ENCODE results near the gene MKRN3.
"Not testable (repeated sequence)": the region's sequence is repeated elsewhere in the genome, so short reads cannot be mapped to it uniquely, and the experiment has no call there.

DNA sequence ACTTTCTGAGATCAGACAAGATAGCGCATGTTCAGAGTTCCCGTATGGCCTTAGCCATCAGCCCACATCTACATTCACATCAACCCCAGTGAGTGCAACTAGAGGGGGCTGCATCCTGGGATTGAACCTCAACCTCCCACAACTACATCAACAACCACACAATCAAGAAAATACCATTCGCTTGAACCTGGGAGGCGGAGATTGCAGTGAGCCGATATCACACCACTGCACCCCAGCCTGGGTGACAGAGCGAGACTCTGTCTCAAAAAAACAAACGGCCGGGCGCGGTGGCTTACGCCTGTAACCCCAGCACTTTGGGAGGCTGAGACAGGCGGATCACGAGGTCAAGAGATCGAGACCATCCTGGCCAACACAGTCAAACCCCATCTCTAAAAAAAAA is 31.8 kb downstream of the MKRN3 start:
- TF ChIP-seq, protein P1, sequence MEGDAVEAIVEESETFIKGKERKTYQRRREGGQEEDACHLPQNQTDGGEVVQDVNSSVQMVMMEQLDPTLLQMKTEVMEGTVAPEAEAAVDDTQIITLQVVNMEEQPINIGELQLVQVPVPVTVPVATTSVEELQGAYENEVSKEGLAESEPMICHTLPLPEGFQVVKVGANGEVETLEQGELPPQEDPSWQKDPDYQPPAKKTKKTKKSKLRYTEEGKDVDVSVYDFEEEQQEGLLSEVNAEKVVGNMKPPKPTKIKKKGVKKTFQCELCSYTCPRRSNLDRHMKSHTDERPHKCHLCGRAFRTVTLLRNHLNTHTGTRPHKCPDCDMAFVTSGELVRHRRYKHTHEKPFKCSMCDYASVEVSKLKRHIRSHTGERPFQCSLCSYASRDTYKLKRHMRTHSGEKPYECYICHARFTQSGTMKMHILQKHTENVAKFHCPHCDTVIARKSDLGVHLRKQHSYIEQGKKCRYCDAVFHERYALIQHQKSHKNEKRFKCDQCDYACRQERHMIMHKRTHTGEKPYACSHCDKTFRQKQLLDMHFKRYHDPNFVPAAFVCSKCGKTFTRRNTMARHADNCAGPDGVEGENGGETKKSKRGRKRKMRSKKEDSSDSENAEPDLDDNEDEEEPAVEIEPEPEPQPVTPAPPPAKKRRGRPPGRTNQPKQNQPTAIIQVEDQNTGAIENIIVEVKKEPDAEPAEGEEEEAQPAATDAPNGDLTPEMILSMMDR (IDR thresholded peaks at IDR 0.05): not testable (repeated sequence)
- TF ChIP-seq POLR2AphosphoS5 (IDR thresholded peaks at IDR 0.05; ENCODE audit: insufficient read depth in 1 of 2, low read depth in 1 of 2): not testable (repeated sequence)
